GM19328 (cell line): Measurements from ENCODE around the gene SPATA33.

Experiments used
- ATAC-seq: cut with Tn5 transposase; IDR thresholded peaks from one replicate; pipeline ENCODE4 v1.9.1; 2021; ENCODE audit warnings: mild to moderate bottlenecking, moderate library complexity; ENCODE audit not compliant: unreplicated experiment

The SPATA33 gene

GRCh38 chr16:89657442-89658220, at the start of gene SPATA33, which contains the start of gene CHMP1A:
Gene SPATA33, plus strand, starts transcription at chr16:89657836. Its CDS starts 76 bp downstream, at chr16:89657912.
Gene CHMP1A, minus strand, starts transcription at chr16:89657708. Its CDS starts 120 bp downstream, at chr16:89657588.
- peak; percentile 82 for ATAC-seq

GRCh38 chr16:89607937-89608740, 49.5 kb upstream of the SPATA33 start:
- ATAC-seq: no peak

GRCh38 chr16:89610108-89610453, 47.6 kb upstream of the SPATA33 start:
- no peak for ATAC-seq

DNA sequence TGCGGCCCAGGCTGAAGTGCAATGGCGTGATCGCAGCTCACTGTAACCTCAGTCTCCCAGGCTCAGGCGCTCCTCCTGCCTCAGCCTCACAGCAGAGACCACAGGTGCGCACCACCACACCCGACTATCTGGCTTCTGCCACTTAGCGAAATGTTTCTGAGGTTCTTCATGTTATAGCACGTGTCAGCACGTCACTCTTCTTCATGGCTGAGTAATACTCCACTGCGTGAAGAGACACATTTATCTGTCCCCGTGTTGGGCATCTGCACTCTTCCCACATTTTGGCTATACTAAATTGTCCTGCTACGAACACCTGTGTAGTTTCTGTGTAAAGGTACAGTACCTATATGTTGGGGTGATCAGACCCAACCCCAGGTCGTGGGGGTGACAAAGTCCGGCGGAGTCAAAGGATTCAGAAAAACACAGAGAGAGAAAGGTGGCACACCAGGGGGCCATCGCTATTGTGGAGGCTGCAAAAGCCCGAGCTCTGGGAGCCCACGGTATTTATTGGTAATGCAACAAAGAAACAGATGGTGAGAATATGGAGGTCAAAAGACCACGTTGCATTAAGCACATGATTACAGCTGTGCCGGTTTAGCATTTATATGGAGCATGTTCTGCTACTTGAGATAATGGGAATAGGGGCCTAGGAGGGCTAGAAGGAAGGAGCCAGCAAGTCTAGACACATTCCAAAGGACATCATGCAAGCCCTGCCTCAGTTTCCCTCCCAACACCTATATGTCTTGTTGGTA, 45.0 kb upstream of the SPATA33 start:
- no peak for ATAC-seq

DNA sequence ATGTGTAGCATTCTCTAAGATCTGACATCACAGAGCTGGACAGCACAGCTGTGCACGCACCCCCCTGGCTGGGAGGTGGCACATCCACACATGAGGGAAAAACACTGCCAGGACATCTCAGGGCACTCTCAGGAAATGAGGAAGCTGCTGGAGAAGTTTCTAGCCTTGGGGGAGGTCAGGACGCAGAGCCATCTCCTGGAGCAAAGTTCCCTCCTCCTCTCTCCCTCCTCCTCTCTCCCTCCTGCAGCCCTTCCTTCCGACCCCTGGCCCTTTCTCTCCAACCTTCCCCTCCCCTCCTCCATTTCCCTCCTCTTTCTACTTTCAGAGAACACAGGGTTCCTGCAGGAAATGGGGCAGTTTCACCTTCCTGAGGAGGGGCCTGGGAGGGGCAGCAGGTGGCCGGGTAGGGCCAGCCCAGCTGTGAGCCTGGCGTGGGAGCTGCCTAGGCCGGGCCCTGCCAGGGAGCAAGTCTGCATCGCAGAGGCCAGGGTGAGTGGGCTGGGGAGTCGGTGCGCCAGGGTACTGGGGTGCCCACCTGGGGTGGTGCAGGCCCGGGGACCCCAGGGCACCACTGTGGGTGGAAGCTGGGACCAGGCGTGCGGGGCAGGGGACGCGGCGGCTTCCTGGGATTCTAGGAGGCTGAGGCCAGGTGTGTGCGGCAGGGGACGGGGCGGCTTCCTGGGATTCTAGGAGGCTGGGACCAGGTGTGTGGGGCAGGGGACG, 44.2 kb upstream of the SPATA33 start, which contains the start of gene DPEP1:
TSS of gene DPEP1 (plus strand) at position 412 of the 723 bp plus-strand sequence. CDS start 16,769 bp downstream, outside the sequence.
- ATAC-seq: no peak

- no peak for ATAC-seq
Measured at GRCh38 chr16:89613954-89614459, 43.6 kb upstream of the SPATA33 start.

- ATAC-seq: no peak
Measured at GRCh38 chr16:89615176-89615575, 42.5 kb upstream of the SPATA33 start.

- no peak for ATAC-seq
Measured at GRCh38 chr16:89615596-89616090, 42.0 kb upstream of the SPATA33 start.

DNA sequence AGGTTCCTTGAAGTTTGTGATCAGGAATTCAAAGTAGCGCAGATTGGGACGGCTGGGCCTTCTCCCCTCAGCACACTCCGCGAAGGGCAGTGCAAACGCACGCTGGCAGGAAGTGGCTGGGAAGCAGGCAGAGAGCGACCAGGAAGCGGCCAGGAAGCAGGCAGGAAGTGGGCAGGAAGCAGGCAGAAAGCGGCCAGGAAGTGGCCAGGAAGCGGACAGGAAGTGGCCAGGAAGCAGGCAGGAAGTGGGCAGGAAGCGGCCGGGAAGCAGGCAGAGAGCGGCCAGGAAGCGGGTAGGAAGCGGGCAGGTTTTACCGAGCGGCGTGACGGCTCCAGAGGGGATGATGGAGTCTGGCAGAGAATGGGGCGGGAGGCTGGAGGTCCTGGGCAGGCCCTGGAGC, 41.0 kb upstream of the SPATA33 start:
- ATAC-seq: no peak

DNA sequence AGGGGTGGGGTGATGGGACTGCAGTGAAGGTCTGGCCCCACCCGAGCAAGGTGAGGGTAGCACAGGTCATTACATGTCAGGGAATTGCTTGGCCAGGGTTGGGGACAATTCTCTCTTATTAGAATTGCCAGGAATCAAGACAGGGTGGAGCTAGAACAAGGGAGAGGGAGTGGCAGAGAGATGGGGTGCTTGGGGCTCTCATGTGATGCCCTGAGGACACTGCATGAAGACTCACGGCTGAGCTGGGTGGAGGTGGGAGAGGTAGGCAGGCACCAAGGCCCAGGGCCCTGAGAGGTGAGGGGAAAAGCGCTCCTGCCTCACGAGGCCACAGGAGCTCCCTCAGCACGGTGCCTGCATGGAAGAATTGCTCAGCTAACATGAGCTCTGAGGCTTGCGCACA, 40.6 kb upstream of the SPATA33 start:
- no peak for ATAC-seq

DNA sequence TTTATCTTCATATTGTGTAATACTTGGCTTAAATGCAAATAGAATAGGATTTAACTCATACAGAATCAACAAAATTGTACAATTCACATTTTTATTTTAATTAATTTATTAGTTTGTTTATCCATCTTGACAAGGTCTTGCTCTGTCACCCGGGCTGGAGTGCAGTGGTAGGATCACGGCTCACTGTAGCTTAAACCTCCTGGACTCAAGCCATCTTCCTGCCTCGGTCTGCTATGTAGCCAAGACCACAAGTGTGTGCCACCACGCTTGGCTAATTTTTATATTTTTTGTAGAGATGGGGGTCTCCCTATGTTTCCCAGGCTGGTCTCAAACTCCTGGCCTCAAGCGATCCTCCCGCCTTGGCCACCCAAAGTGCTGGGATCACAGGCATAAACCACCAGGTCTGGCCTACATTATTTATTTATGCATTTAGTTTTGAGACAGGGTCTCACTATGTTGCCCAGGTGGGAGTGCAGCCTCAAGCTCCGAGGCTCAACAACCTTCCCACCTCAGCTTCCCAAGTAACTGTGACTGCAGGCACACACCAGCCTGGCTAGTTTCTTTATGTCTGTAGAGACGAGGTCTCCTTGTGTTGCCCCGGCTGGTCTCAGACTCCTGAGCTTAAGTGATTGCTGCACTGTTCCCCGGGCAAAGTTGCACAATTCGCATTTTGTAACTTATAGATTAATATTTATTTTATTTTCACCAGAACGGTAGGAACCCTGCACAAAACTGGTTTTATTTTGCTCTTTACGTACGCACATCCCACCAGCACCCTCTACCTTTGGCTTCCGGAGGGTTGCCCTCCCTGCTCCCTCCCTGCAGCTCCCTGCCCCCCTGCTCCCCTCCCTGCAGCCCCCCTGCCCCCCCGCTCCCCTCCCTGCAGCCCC, 39.3 kb upstream of the SPATA33 start:
- no peak for ATAC-seq

DNA sequence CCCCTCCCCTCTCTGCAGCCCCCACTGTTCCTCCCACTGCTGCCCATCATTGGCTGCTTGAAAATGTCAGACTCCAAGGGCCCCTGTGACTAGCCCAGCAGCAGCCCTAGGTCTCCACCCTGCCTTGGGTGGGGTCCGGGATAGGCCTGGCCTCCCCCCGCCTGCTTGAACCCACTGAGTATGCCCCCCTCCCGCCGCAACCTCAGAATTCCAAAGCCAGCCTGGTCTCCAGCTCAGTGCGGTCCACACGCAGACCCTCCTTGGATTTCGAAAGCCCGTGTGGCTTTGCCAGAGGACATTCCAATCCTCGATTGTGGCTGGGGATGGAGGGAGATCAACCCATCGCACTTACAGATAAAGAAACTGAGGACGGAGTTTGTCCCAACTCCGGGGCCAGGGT, 37.8 kb upstream of the SPATA33 start:
- ATAC-seq: no peak

DNA sequence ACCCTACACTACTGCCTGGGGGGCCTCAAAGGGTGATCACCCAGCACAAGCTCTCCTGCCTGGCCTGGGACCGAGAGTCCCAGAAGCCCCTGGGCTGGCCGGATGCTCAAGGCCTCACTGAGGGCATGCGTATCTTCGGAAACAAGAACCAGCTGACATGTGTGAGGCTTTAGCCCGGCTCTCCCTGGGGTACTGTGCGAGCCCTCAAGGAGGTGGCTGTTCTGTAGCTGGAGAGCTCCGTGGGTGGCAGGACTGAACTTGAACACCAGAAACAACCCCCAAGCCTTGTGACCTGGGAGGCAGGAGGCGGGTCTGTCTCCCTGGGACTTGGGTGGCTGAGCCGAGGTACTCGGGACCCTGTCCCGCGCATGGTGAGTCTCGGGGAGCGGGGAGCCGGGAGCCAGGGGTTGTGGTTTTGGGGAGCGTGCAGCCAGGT, 37.2 kb upstream of the SPATA33 start:
- ATAC-seq: no peak

GRCh38 chr16:89621136-89621697, 36.4 kb upstream of the SPATA33 start:
- ATAC-seq: no peak

DNA sequence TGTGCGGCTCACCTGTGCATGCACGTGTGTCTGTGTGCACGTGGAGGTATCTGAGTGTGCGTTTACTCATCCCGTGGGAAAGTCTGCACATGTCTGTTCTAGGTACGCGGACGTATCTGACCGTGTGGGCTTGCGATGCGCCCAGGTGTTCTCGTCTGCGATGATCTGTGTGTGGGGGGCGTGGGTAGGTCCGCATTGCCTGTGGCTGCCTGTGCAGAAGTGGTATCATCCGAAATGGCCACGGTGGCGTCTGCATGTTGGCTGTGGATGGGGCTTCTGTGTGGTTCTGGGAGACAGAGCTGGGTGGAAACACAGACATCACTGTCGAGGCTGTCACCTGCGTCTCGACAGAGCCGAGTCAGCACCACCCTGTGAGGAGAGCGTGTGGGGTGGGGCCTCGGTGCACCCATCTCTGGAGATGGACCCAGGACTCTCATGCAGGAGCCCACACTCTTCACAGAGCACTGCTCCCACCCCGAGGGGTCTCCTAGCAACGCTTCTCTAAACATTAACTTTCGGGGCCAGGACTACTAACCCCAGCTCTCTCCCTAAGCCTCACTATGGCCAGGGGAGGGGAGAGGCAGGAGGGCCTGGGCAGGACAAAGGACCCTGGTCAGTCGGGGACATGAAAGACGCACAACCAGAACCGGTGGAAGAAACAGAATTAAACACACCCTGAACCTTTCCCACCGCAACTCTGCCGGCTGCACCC, 35.8 kb upstream of the SPATA33 start:
- ATAC-seq: no peak

GRCh38 chr16:89623511-89624261, 34.0 kb upstream of the SPATA33 start:
- ATAC-seq: no peak
